ENCODE measurements around the gene PJA2. TPM values are rescaled to one million over a fixed set of nuclear protein-coding genes. Genes with fewer than 3 reads are reported as not detected.

The PJA2 gene
- total RNA-seq, 1 experiment from 2014 or later: 51.5 TPM

DNA sequence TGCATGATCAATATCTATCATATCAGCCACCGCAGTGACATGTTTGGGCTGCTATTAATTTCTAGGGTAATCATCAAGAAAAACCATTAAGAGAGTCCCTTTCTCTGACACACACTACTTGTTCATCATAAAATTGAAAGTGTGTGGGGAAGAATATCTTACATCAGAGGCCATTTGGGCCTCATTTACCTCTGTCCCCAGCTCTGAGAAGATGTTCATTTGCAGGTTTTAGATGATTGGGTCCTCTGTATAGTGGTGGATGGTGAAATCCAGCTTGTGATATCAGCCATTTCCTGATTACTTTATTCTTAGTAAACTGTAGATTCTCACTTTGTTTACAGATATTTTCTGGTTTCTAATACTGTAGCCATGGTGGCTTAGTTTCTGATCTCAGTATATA is 29.8 kb upstream of the PJA2 start:
- no peaks in the 10 kb centered on the region for H3K4me1 Mint-ChIP-seq
- no peak for DNase-seq (ENCODE audit: low spot score)
- TF ChIP-seq, protein P1, sequence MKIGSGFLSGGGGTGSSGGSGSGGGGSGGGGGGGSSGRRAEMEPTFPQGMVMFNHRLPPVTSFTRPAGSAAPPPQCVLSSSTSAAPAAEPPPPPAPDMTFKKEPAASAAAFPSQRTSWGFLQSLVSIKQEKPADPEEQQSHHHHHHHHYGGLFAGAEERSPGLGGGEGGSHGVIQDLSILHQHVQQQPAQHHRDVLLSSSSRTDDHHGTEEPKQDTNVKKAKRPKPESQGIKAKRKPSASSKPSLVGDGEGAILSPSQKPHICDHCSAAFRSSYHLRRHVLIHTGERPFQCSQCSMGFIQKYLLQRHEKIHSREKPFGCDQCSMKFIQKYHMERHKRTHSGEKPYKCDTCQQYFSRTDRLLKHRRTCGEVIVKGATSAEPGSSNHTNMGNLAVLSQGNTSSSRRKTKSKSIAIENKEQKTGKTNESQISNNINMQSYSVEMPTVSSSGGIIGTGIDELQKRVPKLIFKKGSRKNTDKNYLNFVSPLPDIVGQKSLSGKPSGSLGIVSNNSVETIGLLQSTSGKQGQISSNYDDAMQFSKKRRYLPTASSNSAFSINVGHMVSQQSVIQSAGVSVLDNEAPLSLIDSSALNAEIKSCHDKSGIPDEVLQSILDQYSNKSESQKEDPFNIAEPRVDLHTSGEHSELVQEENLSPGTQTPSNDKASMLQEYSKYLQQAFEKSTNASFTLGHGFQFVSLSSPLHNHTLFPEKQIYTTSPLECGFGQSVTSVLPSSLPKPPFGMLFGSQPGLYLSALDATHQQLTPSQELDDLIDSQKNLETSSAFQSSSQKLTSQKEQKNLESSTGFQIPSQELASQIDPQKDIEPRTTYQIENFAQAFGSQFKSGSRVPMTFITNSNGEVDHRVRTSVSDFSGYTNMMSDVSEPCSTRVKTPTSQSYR (CRISPR knock-in tag; IDR thresholded peaks at IDR 0.05): no peak
- TF ChIP-seq, protein P2, sequence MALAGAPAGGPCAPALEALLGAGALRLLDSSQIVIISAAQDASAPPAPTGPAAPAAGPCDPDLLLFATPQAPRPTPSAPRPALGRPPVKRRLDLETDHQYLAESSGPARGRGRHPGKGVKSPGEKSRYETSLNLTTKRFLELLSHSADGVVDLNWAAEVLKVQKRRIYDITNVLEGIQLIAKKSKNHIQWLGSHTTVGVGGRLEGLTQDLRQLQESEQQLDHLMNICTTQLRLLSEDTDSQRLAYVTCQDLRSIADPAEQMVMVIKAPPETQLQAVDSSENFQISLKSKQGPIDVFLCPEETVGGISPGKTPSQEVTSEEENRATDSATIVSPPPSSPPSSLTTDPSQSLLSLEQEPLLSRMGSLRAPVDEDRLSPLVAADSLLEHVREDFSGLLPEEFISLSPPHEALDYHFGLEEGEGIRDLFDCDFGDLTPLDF (CRISPR knock-in tag; IDR thresholded peaks at IDR 0.05): no peak
- TF ChIP-seq MYBL2 (CRISPR knock-in tag; IDR thresholded peaks at IDR 0.05) (no peak), FOXP1 (CRISPR knock-in tag; IDR thresholded peaks at IDR 0.05; ENCODE audit: borderline replicate concordance) (no peak), NR3C1 (CRISPR knock-in tag; conservative IDR thresholded peaks at IDR 0.05; ENCODE audit: low read depth) (no peak), ZNF138 (CRISPR knock-in tag; conservative IDR thresholded peaks at IDR 0.05) (no peak), ZNF121 (CRISPR knock-in tag; IDR thresholded peaks at IDR 0.05) (no peak), OVOL2 (CRISPR knock-in tag; IDR thresholded peaks at IDR 0.05; ENCODE audit: borderline replicate concordance) (no peak), ETV6 (CRISPR knock-in tag; IDR thresholded peaks at IDR 0.05) (no peak), SP1 (CRISPR knock-in tag; conservative IDR thresholded peaks at IDR 0.05) (no peak), SMAD3 (CRISPR knock-in tag; IDR thresholded peaks at IDR 0.05; ENCODE audit: borderline replicate concordance) (no peak), JUN (CRISPR knock-in tag; IDR thresholded peaks at IDR 0.05) (no peak)
- TF ChIP-seq, protein P3, sequence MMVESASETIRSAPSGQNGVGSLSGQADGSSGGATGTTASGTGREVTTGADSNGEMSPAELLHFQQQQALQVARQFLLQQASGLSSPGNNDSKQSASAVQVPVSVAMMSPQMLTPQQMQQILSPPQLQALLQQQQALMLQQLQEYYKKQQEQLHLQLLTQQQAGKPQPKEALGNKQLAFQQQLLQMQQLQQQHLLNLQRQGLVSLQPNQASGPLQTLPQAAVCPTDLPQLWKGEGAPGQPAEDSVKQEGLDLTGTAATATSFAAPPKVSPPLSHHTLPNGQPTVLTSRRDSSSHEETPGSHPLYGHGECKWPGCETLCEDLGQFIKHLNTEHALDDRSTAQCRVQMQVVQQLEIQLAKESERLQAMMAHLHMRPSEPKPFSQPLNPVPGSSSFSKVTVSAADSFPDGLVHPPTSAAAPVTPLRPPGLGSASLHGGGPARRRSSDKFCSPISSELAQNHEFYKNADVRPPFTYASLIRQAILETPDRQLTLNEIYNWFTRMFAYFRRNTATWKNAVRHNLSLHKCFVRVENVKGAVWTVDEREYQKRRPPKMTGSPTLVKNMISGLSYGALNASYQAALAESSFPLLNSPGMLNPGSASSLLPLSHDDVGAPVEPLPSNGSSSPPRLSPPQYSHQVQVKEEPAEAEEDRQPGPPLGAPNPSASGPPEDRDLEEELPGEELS (CRISPR knock-in tag; IDR thresholded peaks at IDR 0.05): no peak
- TF ChIP-seq, protein P4, sequence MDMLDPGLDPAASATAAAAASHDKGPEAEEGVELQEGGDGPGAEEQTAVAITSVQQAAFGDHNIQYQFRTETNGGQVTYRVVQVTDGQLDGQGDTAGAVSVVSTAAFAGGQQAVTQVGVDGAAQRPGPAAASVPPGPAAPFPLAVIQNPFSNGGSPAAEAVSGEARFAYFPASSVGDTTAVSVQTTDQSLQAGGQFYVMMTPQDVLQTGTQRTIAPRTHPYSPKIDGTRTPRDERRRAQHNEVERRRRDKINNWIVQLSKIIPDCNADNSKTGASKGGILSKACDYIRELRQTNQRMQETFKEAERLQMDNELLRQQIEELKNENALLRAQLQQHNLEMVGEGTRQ (CRISPR knock-in tag; IDR thresholded peaks at IDR 0.05): no peak
- TF ChIP-seq, protein P5, sequence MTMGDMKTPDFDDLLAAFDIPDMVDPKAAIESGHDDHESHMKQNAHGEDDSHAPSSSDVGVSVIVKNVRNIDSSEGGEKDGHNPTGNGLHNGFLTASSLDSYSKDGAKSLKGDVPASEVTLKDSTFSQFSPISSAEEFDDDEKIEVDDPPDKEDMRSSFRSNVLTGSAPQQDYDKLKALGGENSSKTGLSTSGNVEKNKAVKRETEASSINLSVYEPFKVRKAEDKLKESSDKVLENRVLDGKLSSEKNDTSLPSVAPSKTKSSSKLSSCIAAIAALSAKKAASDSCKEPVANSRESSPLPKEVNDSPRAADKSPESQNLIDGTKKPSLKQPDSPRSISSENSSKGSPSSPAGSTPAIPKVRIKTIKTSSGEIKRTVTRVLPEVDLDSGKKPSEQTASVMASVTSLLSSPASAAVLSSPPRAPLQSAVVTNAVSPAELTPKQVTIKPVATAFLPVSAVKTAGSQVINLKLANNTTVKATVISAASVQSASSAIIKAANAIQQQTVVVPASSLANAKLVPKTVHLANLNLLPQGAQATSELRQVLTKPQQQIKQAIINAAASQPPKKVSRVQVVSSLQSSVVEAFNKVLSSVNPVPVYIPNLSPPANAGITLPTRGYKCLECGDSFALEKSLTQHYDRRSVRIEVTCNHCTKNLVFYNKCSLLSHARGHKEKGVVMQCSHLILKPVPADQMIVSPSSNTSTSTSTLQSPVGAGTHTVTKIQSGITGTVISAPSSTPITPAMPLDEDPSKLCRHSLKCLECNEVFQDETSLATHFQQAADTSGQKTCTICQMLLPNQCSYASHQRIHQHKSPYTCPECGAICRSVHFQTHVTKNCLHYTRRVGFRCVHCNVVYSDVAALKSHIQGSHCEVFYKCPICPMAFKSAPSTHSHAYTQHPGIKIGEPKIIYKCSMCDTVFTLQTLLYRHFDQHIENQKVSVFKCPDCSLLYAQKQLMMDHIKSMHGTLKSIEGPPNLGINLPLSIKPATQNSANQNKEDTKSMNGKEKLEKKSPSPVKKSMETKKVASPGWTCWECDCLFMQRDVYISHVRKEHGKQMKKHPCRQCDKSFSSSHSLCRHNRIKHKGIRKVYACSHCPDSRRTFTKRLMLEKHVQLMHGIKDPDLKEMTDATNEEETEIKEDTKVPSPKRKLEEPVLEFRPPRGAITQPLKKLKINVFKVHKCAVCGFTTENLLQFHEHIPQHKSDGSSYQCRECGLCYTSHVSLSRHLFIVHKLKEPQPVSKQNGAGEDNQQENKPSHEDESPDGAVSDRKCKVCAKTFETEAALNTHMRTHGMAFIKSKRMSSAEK (CRISPR knock-in tag; IDR thresholded peaks at IDR 0.05; ENCODE audit: borderline replicate concordance): no peak
- TF ChIP-seq, protein P6, sequence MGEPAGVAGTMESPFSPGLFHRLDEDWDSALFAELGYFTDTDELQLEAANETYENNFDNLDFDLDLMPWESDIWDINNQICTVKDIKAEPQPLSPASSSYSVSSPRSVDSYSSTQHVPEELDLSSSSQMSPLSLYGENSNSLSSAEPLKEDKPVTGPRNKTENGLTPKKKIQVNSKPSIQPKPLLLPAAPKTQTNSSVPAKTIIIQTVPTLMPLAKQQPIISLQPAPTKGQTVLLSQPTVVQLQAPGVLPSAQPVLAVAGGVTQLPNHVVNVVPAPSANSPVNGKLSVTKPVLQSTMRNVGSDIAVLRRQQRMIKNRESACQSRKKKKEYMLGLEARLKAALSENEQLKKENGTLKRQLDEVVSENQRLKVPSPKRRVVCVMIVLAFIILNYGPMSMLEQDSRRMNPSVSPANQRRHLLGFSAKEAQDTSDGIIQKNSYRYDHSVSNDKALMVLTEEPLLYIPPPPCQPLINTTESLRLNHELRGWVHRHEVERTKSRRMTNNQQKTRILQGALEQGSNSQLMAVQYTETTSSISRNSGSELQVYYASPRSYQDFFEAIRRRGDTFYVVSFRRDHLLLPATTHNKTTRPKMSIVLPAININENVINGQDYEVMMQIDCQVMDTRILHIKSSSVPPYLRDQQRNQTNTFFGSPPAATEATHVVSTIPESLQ (CRISPR knock-in tag; IDR thresholded peaks at IDR 0.05): no peak
- H3K9me3 Mint-ChIP-seq: peaks cover 4% of the 10 kb centered on the region
- no peaks in the 10 kb centered on the region for H3K36me3 Mint-ChIP-seq
- H3K4me3 Mint-ChIP-seq: no peak overlapping the region
- POLR2A ChIA-PET: no interaction called here
- H3K27ac Mint-ChIP-seq: no peak overlapping the region
- H3K27me3 Mint-ChIP-seq (ENCODE audit: low read depth): no peaks in the 10 kb centered on the region
- CTCF ChIA-PET: interaction anchor here (1.2 kb wide), 1 partner anchor 249 kb away, joined by 4 read pairs; no protein-coding TSS in a partner anchor
- ATAC-seq: no peak
